Measurements from ENCODE around the gene AP1M1. TPM values are rescaled to one million over a fixed set of nuclear protein-coding genes. Genes with fewer than 3 reads are reported as not detected.
A peak's percentile ranks its signal among the peaks of the same experiment; 100 is the strongest.

AP1M1 gene
- polyA plus RNA-seq, 1 experiment, result 42.5 TPM

- Histone ChIP-seq H3K27me3 (ENCODE audit: control insufficient read depth, insufficient read depth, low read length) (no peaks in the 10 kb centered on the region), H3K27ac (ENCODE audit: low read depth, low read length) (no peak overlapping the region), H3K4me3 (ENCODE audit: low read depth, low read length) (peak overlapping the region; percentile 98), H3K9me3 (ENCODE audit: control insufficient read depth, insufficient read depth, low read length) (no peaks in the 10 kb centered on the region; the same call in 1 of the 2 replicates)
- DNase-seq (ENCODE audit: low read depth, low spot score), result no peak
- ChIA-PET POLR2A (interaction anchor here (1.2 to 1.6 kb wide), 3 partner anchors 13 to 126 kb away, joined by 3 to 11 read pairs (median 7); partner anchors contain the start of genes FAM32A and KLF2), CTCF (interaction anchor here (0.9 to 4.5 kb wide), 3 partner anchors 13 to 156 kb away, joined by 4 to 23 read pairs (median 4); partner anchors contain the start of gene FAM32A)
- TF ChIP-seq, protein P1, sequence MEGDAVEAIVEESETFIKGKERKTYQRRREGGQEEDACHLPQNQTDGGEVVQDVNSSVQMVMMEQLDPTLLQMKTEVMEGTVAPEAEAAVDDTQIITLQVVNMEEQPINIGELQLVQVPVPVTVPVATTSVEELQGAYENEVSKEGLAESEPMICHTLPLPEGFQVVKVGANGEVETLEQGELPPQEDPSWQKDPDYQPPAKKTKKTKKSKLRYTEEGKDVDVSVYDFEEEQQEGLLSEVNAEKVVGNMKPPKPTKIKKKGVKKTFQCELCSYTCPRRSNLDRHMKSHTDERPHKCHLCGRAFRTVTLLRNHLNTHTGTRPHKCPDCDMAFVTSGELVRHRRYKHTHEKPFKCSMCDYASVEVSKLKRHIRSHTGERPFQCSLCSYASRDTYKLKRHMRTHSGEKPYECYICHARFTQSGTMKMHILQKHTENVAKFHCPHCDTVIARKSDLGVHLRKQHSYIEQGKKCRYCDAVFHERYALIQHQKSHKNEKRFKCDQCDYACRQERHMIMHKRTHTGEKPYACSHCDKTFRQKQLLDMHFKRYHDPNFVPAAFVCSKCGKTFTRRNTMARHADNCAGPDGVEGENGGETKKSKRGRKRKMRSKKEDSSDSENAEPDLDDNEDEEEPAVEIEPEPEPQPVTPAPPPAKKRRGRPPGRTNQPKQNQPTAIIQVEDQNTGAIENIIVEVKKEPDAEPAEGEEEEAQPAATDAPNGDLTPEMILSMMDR (IDR thresholded peaks at IDR 0.05; ENCODE audit: low read depth, low read length), result no peak
Measured at GRCh38 chr19:16198370-16198651, 600 bp downstream of the AP1M1 start.

DNA sequence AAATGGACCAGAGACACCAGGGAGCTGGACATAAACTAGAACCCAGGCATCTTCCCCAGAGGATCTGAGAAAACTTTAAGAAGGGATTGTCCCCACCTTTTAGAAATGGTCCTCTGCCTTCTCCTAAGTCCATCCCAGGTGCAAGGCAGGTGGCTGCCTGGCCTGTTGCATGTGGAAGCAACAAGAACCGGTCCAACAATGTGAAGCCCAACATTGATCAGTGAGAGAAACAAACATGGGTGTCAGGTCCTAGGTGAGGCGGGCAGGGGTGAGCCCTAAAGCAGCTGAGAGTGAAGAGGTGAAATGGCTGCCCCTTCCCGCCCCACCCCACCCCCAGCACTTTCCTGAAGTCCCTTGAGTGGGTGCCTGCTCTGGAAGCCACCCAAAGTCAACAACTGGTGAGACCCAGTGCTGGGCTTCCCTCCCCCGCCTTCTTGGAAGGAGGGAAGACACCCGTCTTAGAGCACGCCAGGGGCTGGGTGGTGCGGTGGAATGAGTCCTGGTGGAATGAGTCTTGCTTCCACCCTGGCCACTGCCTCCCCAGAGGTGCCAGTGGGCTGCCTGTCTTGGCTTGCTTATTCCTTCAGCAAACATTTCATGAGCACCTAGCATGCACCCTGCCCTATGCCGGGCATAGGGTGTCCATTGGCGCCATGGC lies 1.7 kb downstream of the AP1M1 start:
- ChIA-PET CTCF (interaction anchor here (1.2 to 1.5 kb wide), 2 partner anchors 158 to 183 kb away, joined by 4 to 5 read pairs; no protein-coding TSS in a partner anchor), POLR2A (no interaction called here)
- no peak overlapping the region for H3K27ac ChIP-seq (ENCODE audit: low read depth, low read length)
- peak overlapping the region; percentile 98; the same call in 1 of the 2 replicates for H3K4me3 ChIP-seq (ENCODE audit: low read depth, low read length)
- TF ChIP-seq, protein P1 (IDR thresholded peaks at IDR 0.05; ENCODE audit: low read depth, low read length), result no peak
- no peak for DNase-seq (ENCODE audit: low read depth, low spot score)
- H3K27me3 ChIP-seq (ENCODE audit: control insufficient read depth, insufficient read depth, low read length), result no peaks in the 10 kb centered on the region
- no peaks in the 10 kb centered on the region; the same call in 1 of the 2 replicates for H3K9me3 ChIP-seq (ENCODE audit: control insufficient read depth, insufficient read depth, low read length)

DNA sequence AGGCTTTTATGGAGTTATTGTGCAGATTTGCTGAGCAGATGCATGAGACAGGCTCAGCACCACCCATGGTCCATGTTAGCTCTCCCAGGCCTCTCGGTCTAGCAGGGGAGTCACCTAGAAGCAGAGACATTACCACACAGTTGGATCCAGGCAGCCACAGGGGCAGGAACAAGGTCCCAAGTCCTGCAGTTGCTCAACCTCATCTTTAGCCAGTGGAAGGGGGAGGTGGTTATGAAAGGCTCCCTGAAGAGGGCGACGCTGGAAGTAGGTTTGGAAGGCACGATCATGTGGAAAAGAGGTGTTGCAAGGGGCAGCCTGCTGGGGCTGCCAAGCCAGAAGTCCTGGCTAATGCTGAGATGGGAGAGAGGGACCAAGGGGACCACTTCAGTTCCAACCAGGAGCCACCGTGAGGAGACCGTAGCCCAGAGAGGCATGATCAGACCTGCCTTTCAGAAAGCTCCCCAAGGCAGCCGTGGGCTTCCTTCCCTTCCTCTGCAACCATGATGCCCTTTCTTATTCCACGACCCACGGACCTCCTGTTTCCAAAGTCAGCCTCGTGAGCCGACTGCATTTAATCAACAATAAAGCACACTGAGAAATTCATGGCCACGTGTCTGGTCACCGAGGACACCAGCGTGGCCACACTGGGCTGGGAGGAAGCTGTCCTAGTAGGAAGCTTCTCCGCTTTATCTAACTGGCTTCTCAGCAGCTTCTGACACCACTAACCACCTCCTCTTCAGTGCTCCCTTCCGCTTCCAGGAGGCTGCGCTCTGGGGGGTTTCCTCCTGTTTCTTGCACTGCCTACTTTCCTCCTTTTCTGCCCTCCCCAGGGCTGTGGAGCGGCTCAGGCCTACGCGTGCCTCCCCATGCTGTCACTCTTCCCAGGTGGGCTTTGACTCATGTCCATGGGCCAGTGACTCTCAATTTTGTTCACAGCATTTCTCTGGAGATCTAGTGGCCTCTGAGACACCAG lies 2.6 kb downstream of the AP1M1 start:
- no peak for DNase-seq (ENCODE audit: low read depth, low spot score)
- Histone ChIP-seq H3K27me3 (ENCODE audit: control insufficient read depth, insufficient read depth, low read length) (no peaks in the 10 kb centered on the region), H3K27ac (ENCODE audit: low read depth, low read length) (no peak overlapping the region), H3K9me3 (ENCODE audit: control insufficient read depth, insufficient read depth, low read length) (no peaks in the 10 kb centered on the region; the same call in 1 of the 2 replicates), H3K4me3 (ENCODE audit: low read depth, low read length) (no peak overlapping the region)
- ChIA-PET CTCF (interaction anchor here (1.2 kb wide), 1 partner anchor 182 kb away, joined by 5 read pairs; no protein-coding TSS in a partner anchor), POLR2A (no interaction called here)
- TF ChIP-seq, protein P1 (IDR thresholded peaks at IDR 0.05; ENCODE audit: low read depth, low read length), result no peak

DNA sequence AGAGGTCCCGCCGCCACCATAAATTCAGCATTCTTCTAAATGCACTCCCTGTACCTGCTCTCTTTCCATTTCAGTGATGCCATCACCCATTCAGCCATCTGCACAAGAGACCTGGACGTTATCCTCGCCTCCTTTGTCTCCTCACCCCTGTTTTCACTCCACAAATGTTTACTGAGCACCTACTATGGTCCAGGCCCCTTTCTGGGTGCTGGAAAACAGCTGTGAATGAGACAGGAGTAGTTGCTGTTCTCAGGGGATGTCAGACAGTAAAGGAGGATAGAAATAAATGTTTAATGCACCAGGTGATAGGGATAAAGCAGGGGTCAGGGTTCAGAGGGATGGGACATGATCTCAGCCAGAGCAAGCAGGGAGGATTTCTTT lies 3.3 kb downstream of the AP1M1 start:
- Histone ChIP-seq H3K27ac (ENCODE audit: low read depth, low read length) (no peak overlapping the region), H3K9me3 (ENCODE audit: control insufficient read depth, insufficient read depth, low read length) (no peaks in the 10 kb centered on the region; the same call in 1 of the 2 replicates), H3K27me3 (ENCODE audit: control insufficient read depth, insufficient read depth, low read length) (no peaks in the 10 kb centered on the region), H3K4me3 (ENCODE audit: low read depth, low read length) (no peak overlapping the region)
- TF ChIP-seq, protein P1 (IDR thresholded peaks at IDR 0.05; ENCODE audit: low read depth, low read length), result no peak
- POLR2A ChIA-PET, result no interaction called here
- CTCF ChIA-PET, result no interaction called here
- no peak for DNase-seq (ENCODE audit: low read depth, low spot score)
